GM23248 (cell line): ENCODE data around the gene WDR7.

Source experiments
- EZH2 ChIP-seq: fragments of 200-600 bp; sonication (generic); IDR thresholded peaks from 2 replicates; pipeline ENCODE4 v1.6.1; 2018; ENCODE audit warnings: antibody characterized with exemption, mild to moderate bottlenecking; ENCODE audit not compliant: insufficient read depth, poor library complexity, severe bottlenecking
- EZH2phosphoT487 ChIP-seq: fragments of 200-600 bp; sonication (generic); IDR thresholded peaks from 2 replicates; pipeline ENCODE4 v1.6.1; 2018; ENCODE audit warnings: antibody characterized with exemption, moderate library complexity, mild to moderate bottlenecking, low read depth; ENCODE audit not compliant: insufficient read depth

DNA sequence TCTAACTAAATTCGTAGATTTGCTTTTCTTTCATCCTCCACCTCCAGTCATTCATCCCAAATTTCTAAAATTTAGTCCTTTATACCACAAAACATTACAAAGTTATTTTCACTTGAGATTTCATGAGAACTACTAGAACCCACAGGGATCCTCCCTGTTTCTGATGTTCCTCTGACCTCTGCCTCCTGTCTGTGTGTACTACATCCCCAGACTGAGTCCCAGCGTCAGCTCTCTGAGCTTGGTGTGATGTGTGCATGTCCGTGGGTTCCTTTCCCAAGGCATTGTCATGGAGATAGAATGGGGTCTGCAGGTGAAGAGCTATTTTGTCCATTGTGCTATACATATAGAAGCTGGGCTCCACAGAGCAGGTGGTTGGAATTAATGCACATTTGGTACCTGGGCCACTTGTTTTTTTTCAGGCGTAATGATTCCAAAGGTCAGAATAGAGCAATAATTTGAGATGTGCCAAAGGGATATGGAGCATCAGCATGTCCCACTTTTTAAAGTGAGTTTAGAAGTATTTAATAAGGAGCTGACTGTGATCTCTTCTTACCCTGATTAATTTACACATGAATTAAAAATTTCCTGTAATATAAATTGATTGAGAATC lies 344.5 kb downstream of the WDR7 start:
- TF ChIP-seq EZH2phosphoT487, result no peak
- TF ChIP-seq EZH2, result no peak
